OCI-LY3 (cell line): ENCODE data around the gene PSME2.

Experiments used
- H2AFZ ChIP-seq: fragments of 200-600, 300-600 bp; shearing (Covaris generic); 2 replicates; pipeline ENCODE4 v1.6.0; 2014; ENCODE audit warnings: antibody characterized with exemption, low read depth, low read length
- H3K27ac ChIP-seq: fragments of 200-600, 300-600 bp; sonication (generic); 2 replicates; pipeline ENCODE4 v1.5.1; 2014; ENCODE audit warnings: mild to moderate bottlenecking, low read length, moderate library complexity, mixed read lengths
- H3K27me3 ChIP-seq: fragments of 200-600, 300-600 bp; sonication (generic); 2 replicates; pipeline ENCODE4 v1.6.1; 2014; ENCODE audit warnings: low read depth, low read length, mixed read lengths
- H3K36me3 ChIP-seq: fragments of 200-600, 300-600 bp; sonication (generic); replicated peaks from 2 replicates; pipeline ENCODE3; 2014; ENCODE audit warnings: low read depth, low read length, mixed read lengths
- H3K4me1 ChIP-seq: fragments of 300-600, 200-600 bp; sonication (generic); 2 replicates; pipeline ENCODE4 v1.6.1; 2014; ENCODE audit warnings: low read length, mixed read lengths
- H3K4me2 ChIP-seq: fragments of 200-600, 300-600 bp; sonication (generic); 2 replicates; pipeline ENCODE4 v1.6.1; 2014; ENCODE audit warnings: low read length, mixed read lengths
- H3K4me3 ChIP-seq: fragments of 300-600, 200-600 bp; sonication (generic); 2 replicates; pipeline ENCODE4 v1.5.1; 2014; ENCODE audit warnings: antibody characterized with exemption, mild to moderate bottlenecking, low read length, moderate library complexity
- H3K79me2 ChIP-seq: fragments of 300-600, 200-600 bp; shearing (Covaris generic); 2 replicates; pipeline ENCODE4 v1.6.1; 2014; ENCODE audit warnings: mild to moderate bottlenecking, low read length, mixed read lengths
- H3K9ac ChIP-seq: fragments of 300-600, 200-600 bp; shearing (Covaris generic); 2 replicates; pipeline ENCODE4 v1.6.0; 2014; ENCODE audit warnings: mild to moderate bottlenecking, low read length, moderate library complexity
- H3K9me3 ChIP-seq: fragments of 200-600, 300-600 bp; shearing (Covaris generic); 2 replicates; pipeline ENCODE4 v1.6.1; 2014; ENCODE audit warnings: low read length, mixed read lengths; ENCODE audit not compliant: insufficient read depth
- H4K20me1 ChIP-seq: fragments of 200-600, 300-600 bp; sonication (generic); 2 replicates; pipeline ENCODE4 v1.6.1; 2016; ENCODE audit warnings: low read length, mixed read lengths; ENCODE audit not compliant: insufficient read depth
- CTCF ChIP-seq: fragments of 200-600, 300-600 bp; sonication (generic); IDR thresholded peaks from 2 replicates; pipeline ENCODE4 v1.5.1; 2014; ENCODE audit warnings: antibody characterized with exemption, low read length, low read depth
- EZH2phosphoT487 ChIP-seq: fragments of 200-600 bp; shearing (Covaris generic); IDR thresholded peaks from 2 replicates; pipeline ENCODE4 v1.6.1; 2018; ENCODE audit warnings: antibody characterized with exemption, mixed run types, low read depth

The PSME2 gene

GRCh38 chr14:24141097-24141880 is 5.1 kb downstream of the PSME2 start, which contains the start of gene EMC9:
Gene EMC9, minus strand, starts transcription at chr14:24141591. Its CDS starts 287 bp downstream, at chr14:24141304.
- peaks cover 38% of the 10 kb centered on the region for H3K4me1 ChIP-seq
- H3K9me3 ChIP-seq: no peaks in the 10 kb centered on the region
- H2AFZ ChIP-seq: peak within 1 kb of the TSS; percentile 7; the same call in 1 of the 2 replicates
- peaks cover 68% of the 10 kb centered on the region for H3K79me2 ChIP-seq
- H3K36me3 ChIP-seq: peaks cover 41% of the 10 kb centered on the region
- peak within 1 kb of the TSS; percentile 82 for H3K4me2 ChIP-seq
- H3K9ac ChIP-seq: peak within 1 kb of the TSS; percentile 91
- H3K27ac ChIP-seq: peak within 1 kb of the TSS; percentile 80
- no peaks in the 10 kb centered on the region for H3K27me3 ChIP-seq
- peak; percentile 11; the same call in 1 of the 2 replicates for TF ChIP-seq CTCF
- TF ChIP-seq EZH2phosphoT487: no peak
- H4K20me1 ChIP-seq: no peaks in the 10 kb centered on the region; the same call in 1 of the 2 replicates
- H3K4me3 ChIP-seq: peak within 1 kb of the TSS; percentile 97

- Histone ChIP-seq H4K20me1 (no peaks in the 10 kb centered on the region; the same call in 1 of the 2 replicates), H3K9me3 (no peaks in the 10 kb centered on the region), H3K4me1 (peaks cover 31% of the 10 kb centered on the region), H3K27ac (no peak overlapping the region), H3K79me2 (peaks cover 52% of the 10 kb centered on the region), H3K4me3 (peak overlapping the region; percentile 97), H3K9ac (peak overlapping the region; percentile 91; the same call in 1 of the 2 replicates), H2AFZ (no peak overlapping the region), H3K36me3 (peaks cover 34% of the 10 kb centered on the region), H3K4me2 (peak overlapping the region; percentile 63), H3K27me3 (no peaks in the 10 kb centered on the region)
- TF ChIP-seq EZH2phosphoT487 (no peak), CTCF (no peak)
These were observed 7.0 kb downstream of the PSME2 start for GRCh38 chr14:24139272-24139934.

GRCh38 chr14:24138396-24139271 is 7.8 kb downstream of the PSME2 start:
- H3K27me3 ChIP-seq: no peaks in the 10 kb centered on the region
- H3K36me3 ChIP-seq: peaks cover 31% of the 10 kb centered on the region
- H2AFZ ChIP-seq: no peak overlapping the region
- peaks cover 52% of the 10 kb centered on the region for H3K79me2 ChIP-seq
- H3K4me1 ChIP-seq: peaks cover 31% of the 10 kb centered on the region
- TF ChIP-seq EZH2phosphoT487: no peak
- TF ChIP-seq CTCF: no peak
- no peaks in the 10 kb centered on the region; the same call in 1 of the 2 replicates for H4K20me1 ChIP-seq
- H3K4me2 ChIP-seq: no peak overlapping the region
- no peak overlapping the region for H3K9ac ChIP-seq
- no peak overlapping the region for H3K4me3 ChIP-seq
- H3K9me3 ChIP-seq: no peaks in the 10 kb centered on the region
- H3K27ac ChIP-seq: no peak overlapping the region
